ENCODE data around the gene ABL1.
A peak's percentile ranks its signal among the peaks of the same experiment; 100 is the strongest.

ABL1 gene

DNA sequence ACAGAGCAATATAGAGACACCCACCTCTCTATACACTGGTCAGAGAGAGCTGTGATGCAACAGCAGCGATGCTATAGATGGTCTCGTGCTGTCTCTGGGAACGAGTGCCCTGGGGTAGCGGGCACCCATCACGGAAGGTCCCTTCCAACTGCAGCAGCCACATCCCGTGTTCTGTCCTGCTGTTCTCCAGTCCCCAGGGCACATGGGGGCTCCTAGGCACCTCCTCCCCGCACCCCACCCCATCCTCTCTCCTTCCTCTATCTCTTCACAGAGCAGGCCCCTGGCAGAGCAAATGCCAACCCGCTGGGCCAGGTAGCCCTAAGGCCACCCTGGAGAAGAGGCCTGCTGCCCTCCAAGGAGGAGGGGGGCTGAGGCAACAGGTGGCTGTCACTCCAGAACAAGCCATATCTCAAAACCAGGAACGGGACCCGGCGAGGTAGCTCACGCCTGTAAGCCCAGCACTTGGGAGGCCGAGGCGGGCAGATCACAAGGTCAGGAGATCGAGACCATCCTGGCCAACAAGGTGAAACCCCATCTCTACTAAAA lies 95.8 kb downstream of the ABL1 start:
- DNase-seq (ENCODE audit: low spot score) = no peak

DNA sequence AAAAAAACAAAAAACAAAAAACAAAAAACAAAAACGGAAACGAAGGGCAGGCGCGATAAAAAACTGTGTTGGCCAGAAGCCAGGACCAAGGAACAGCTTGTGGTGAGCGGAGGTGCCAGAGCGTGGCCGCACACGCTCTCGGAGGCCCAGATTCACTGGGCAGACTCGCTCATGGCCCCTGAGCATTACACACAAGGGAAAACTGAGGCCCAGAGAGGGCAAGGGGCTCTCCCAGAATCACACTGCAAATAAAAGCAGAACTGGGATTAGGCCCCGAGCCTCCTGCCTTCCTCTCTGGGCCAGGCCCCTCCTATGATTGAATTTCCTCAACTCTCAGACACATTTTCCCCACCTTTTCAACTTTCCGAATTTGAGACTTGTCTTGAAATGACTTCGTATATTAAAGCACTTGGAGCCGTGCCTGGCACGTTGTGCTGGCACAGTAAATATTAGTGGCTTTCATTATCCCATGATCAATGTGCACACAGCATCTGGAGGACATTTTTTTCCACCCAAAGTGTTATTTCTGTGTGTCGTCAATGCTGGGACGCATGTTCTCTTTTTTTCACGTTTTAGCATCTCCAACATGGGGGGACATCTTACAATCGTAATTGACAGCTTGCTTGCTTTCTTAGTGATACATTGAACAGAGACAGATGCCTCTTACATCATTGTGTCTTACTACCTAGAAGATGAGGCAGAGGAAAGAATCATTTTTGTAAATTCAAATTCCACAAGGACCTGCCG lies 96.6 kb downstream of the ABL1 start:
- DNase-seq (ENCODE audit: low spot score) = no peak

DNA sequence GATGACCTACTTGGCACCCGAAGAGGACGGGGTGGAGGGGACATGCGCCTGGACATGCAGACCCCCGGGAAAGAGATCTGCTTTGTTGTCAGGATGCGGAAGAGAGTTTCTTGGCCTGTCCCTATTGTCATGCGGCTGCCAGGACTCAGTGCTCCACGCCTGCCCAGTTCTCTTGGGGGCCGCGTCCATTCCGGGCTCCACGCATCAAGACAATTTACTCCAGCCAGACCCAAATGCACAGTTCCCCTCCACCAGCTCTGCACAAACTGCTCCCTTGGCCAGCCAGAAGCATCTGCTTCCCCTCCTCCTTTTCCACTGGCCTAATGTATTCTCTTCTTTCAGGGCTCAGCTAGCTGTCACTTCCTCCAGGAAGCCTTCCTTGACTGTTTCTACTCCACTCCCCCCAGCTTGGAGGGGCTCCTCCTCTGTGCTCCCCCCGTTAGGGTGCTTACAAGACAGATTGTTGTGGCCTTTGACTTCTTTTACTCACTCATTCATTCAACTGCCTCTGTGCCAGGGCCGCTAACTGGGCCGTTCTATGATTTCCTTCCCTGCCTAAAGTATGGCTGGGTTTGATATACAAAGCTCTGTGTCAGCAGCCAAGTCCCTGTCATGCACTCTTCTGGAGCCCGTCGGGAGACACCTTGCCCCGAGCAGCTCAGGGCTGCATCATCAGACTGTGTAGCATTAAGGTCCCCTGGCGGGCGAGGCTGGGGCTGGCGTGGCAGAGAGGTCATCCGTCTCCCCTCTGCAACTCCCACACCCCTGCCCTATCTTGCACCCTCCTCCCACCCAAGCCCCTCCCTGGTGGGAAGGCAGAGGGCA lies 97.4 kb downstream of the ABL1 start:
- DNase-seq (ENCODE audit: low spot score) = peak; percentile 40

GRCh38 chr9:130933114-130934046 lies 98.3 kb downstream of the ABL1 start:
- DNase-seq (ENCODE audit: low spot score) = no peak

DNA sequence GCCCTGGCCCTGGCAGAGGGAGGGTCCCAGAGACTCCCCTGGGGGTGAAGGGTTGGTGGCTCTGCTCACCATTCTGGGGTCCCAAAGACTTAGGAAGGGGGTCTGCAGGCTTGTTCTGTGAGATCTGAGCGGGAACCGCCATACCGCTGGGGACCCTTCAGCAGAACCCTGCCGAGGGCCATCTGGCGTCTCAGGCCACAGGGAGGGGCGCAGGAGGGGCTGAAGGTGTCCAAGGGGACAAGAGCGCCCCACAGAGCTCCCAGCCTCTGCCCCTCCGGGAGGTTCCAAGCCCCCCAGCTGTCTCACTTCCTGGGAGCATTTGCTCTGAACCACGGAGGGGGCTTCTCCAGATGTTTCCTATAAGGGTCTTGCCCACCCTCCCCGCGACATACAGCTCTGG lies 99.2 kb downstream of the ABL1 start:
- DNase-seq (ENCODE audit: low spot score) = no peak

DNA sequence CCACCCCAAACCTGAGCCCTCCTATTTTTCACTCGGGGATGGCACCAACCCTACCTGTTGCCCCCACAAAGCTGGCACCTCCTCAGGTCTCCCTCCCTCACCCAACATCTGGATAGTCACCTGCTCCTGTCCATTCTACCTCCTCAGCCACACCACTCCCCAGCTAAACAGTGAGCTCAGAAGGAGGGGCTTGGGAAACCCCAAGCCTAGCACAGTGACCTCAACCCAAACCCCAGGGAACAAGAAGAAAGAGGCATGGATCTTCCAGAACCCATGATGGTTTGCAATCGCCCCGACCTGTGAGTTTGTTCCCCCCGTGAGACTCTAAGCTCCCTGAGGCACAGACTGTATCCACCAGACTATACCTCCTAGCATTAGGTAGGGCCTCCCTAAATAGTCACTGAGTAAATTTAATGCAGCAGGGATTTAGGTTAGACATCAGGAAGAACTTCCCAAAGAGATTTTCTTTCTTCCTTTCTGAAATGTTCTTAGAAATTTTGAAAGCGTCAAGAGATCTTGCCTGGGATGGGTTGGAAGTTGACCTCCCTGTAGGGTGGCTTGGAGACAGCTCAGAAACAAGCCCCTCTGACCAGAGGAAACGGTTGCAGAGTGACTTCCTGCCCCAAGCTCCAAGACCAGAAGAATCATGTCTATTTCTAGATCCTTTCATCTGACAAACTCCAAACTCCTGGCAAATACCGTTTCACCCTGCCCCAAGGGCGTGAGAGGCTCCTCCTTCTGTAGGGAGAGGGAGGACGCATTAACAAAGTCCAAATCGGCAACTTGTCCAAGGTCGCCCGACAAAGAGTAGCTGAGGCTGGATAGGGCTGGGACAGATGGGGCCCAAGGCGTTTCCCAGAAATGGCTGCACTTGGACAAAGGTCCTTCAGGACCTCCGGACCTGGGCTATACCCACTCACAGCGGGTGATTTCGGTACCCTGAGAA lies 99.9 kb downstream of the ABL1 start:
- no peak for DNase-seq (ENCODE audit: low spot score)

DNA sequence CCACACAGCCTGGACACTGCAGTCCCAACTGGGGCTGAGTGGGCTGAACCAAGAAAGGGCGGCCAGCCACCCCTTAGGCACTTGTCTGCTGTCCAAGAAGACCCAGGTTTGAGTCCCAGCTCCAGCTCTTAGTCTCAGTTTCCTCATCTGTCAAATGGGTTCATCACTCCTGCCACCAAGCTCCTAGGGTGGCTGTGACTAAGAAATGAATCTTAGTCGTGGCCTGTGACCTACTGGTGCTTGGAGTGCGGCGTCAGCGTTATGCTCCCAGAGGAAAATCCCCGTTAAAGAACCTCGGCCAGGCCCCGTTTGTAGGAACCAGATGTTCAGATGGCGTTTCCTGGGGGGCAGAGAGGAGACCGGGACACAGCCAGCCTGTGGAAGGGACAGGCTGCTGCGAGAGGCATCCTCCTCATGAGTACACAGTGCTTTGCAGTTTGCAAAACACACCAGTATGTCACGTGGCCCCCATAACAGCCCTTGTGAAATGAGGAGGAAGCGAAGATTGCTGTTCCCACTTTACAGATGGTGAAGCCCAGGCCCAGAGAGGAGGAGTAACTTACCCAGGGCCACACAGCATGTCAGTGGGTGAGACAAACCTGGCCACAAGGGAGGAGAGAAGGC lies 100.7 kb downstream of the ABL1 start:
- no peak for DNase-seq (ENCODE audit: low spot score)

DNA sequence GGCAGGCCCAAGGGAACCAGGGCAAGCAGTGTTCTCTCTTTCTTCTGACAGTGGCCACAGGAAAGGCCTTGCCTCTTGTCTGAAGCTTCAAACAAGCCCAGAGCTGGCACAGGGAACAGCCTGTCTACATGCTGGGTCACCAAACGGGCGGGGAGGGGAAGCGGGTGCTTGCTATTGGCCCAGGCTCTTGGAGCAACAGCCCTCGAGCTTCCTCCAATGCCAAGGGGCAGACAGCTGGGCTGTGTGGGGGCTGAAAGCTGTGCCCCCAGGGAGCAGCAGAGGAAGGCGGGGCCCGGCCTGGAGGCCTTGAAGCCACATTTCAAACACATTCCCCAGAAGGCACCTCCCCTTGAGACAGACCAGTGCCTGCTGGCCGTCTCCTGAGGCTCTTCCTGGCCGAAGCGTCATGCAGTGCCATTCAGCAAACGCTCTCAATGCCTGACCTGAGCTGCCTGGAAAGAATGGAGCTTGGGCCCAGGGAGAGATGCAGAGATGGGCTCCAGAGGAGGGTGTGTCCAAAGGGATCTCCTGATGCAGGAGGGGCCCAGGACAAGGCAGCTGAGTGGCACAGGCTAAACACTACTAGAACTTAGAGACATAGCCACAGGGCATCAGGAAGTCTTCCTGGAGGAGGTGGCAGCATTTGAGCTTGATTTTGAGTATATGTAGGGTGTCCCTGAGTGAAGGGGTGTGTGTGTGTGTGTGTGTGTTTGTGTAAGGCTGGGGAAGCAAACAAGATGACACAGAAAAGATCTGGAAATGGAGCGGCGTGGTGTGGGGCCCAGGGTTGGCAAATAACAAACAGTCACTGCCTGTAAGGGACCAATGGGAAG lies 101.4 kb downstream of the ABL1 start:
- DNase-seq (ENCODE audit: low spot score) = no peak

Data from SK-N-DZ (cell line).